Fibroblast of lung (primary cell): ENCODE results near the gene CFAP65. TPM values are rescaled to one million over a fixed set of nuclear protein-coding genes. Genes with fewer than 3 reads are reported as not detected.

ENCODE experiments used
- DNase-seq, 2 donors: peaks; one replicate each; pipeline versions ENCODE4 v3.0.0 to v3.0.0-alpha.2; 2010; ENCODE audit warnings: low read depth in 2 of 2
- H2AFZ ChIP-seq: 2 replicates; pipeline ENCODE4 v1.5.1; 2012; ENCODE audit warnings: low read length, control low read depth, inconsistent platforms
- H3K27ac ChIP-seq: 2 replicates; pipeline ENCODE4 v1.5.1; 2011; ENCODE audit warnings: low read length, control low read depth; ENCODE audit not compliant: insufficient read depth
- H3K27me3 ChIP-seq: 2 replicates; pipeline ENCODE4 v1.5.1; 2011; ENCODE audit warnings: mild to moderate bottlenecking, low read length; ENCODE audit not compliant: control insufficient read depth, insufficient read depth
- H3K36me3 ChIP-seq: 2 replicates; pipeline ENCODE4 v1.5.1; 2011; ENCODE audit warnings: low read length; ENCODE audit not compliant: control insufficient read depth, insufficient read depth
- H3K4me1 ChIP-seq: 2 replicates; pipeline ENCODE4 v1.5.1; 2011; ENCODE audit warnings: low read length; ENCODE audit not compliant: control insufficient read depth, insufficient read depth; ENCODE audit errors: extremely low read depth
- H3K4me2 ChIP-seq: 2 replicates; pipeline ENCODE4 v1.5.1; 2011; ENCODE audit warnings: low read length, control low read depth; ENCODE audit not compliant: insufficient read depth; ENCODE audit errors: extremely low read depth
- H3K4me3 ChIP-seq, 4 experiments: fragments of 200-600 bp in 1 of 4; sonication (generic) in 1 of 4; replicated peaks in 1 of 4; 2 replicates each; pipeline ENCODE4 v1.5.1; 2011 to 2016; ENCODE audit warnings: low read length in 4 of 4, low read depth in 3 of 4, mild to moderate bottlenecking in 3 of 4, control low read depth in 2 of 4, inconsistent platforms in 1 of 4, mixed read lengths in 1 of 4; ENCODE audit not compliant: insufficient read depth in 1 of 4; ENCODE audit errors: control extremely low read depth in 1 of 4
- H3K79me2 ChIP-seq: 2 replicates; pipeline ENCODE4 v1.5.1; 2012; ENCODE audit warnings: mild to moderate bottlenecking, low read length, inconsistent platforms; ENCODE audit not compliant: control insufficient read depth, insufficient read depth
- H3K9ac ChIP-seq: 2 replicates; pipeline ENCODE4 v1.5.1; 2011; ENCODE audit warnings: mild to moderate bottlenecking, low read length, control low read depth; ENCODE audit not compliant: insufficient read depth
- H3K9me3 ChIP-seq: 2 replicates; pipeline ENCODE4 v1.5.1; 2012; ENCODE audit warnings: low read depth, low read length; ENCODE audit not compliant: control insufficient read depth, insufficient read depth
- H4K20me1 ChIP-seq: 2 replicates; pipeline ENCODE4 v1.5.1; 2011; ENCODE audit warnings: low read length; ENCODE audit not compliant: control insufficient read depth, insufficient read depth; ENCODE audit errors: extremely low read depth
- CTCF ChIP-seq, 2 donors: IDR thresholded peaks in 1 of 2; conservative IDR thresholded peaks in 1 of 2; 1 replicate in 1 of 2; 2 replicates in 1 of 2; pipeline ENCODE4 v1.5.1; 2011 to 2012; ENCODE audit warnings: low read length in 2 of 2, control low read depth in 1 of 2, inconsistent platforms in 1 of 2, low read depth in 1 of 2, mild to moderate bottlenecking in 1 of 2
- EZH2 ChIP-seq: IDR thresholded peaks from 2 replicates; pipeline ENCODE4 v1.5.1; 2012; ENCODE audit warnings: low read length, control low read depth, mild to moderate bottlenecking; ENCODE audit errors: missing control alignments
- polyA plus RNA-seq, 2 donors: library from polyadenylated mRNA; depleted of rRNA in 1 of 2; stranded (reverse) in 1 of 2; unstranded in 1 of 2; fragments of >200 nt; gene quantifications; 2 replicates each; pipeline ENCODE4 v1.2.1, GENCODE V29; 2011 to 2012; ENCODE audit warnings: missing spikeins in 1 of 2
- total RNA-seq: library from RNA; depleted of rRNA; stranded (reverse); fragments of >200 nt; gene quantifications from 2 replicates; pipeline ENCODE4 v1.2.1, GENCODE V29; 2014

The CFAP65 gene
- total and polyA plus RNA-seq, 2 donors (not counting 1 experiment from before 2014, with no cell fraction given) = not detected

DNA sequence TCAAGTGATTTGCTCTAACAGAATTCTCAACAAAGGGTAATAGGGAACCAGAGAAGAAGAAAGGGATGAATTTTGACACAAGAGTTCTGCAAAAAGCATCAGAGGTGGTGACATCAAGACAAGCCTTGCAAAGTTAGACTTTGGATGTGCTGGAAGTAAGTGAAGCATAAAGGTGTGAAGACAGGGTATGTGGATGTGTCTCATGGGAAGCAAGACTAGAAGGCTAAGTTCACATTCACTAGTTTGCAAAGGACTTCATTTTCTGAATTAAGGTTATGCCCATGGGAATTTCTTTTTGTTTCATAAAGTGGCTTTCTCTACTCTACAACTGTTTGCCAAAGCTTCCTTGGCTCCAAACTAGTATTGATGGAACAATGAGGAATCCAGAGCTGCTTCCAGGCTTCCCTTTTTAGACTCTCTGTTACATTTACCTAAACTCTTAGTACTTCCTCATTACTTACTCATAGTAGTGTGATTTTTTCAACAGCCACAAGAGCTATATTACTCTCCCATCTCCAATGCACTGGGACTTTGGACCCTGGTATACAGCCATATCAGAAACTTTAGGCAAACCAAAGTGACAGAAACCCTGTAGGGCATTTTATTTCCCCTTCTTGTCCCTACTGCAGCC is 40.5 kb upstream of the CFAP65 start:
- Histone ChIP-seq H3K9me3 (no peaks in the 10 kb centered on the region), H3K4me1 (no peaks in the 10 kb centered on the region), H3K9ac (no peak overlapping the region), H3K4me3 (no peak overlapping the region), H3K27me3 (no peaks in the 10 kb centered on the region), H3K27ac (no peak overlapping the region), H4K20me1 (no peaks in the 10 kb centered on the region), H3K79me2 (no peaks in the 10 kb centered on the region), H3K36me3 (peaks cover 3% of the 10 kb centered on the region), H3K4me2 (no peak overlapping the region), H2AFZ (no peak overlapping the region)
- DNase-seq = no peak
- no peak for TF ChIP-seq CTCF (conservative IDR thresholded peaks at IDR 0.05 in 1 of 2, IDR thresholded peaks at IDR 0.05 in 1 of 2; ENCODE audit: low read depth in 1 of 2, low read length in 2 of 2)
- no peak for TF ChIP-seq EZH2

- Histone ChIP-seq H3K36me3 (peaks cover 3% of the 10 kb centered on the region), H3K4me2 (no peak overlapping the region), H3K27ac (no peak overlapping the region), H3K9me3 (no peaks in the 10 kb centered on the region), H3K27me3 (no peaks in the 10 kb centered on the region), H3K9ac (no peak overlapping the region), H2AFZ (no peak overlapping the region), H3K4me3 (no peak overlapping the region), H3K4me1 (no peaks in the 10 kb centered on the region), H3K79me2 (no peaks in the 10 kb centered on the region), H4K20me1 (no peaks in the 10 kb centered on the region)
- DNase-seq = no peak
- TF ChIP-seq CTCF (conservative IDR thresholded peaks at IDR 0.05 in 1 of 2, IDR thresholded peaks at IDR 0.05 in 1 of 2; ENCODE audit: low read depth in 1 of 2, low read length in 2 of 2) = no peak
- no peak for TF ChIP-seq EZH2
Observed at GRCh38 chr2:219081096-219081495, 39.8 kb upstream of the CFAP65 start.

GRCh38 chr2:219079417-219079816 is 38.1 kb upstream of the CFAP65 start:
- no peaks in the 10 kb centered on the region for H3K9me3 ChIP-seq
- no peak for TF ChIP-seq CTCF (conservative IDR thresholded peaks at IDR 0.05 in 1 of 2, IDR thresholded peaks at IDR 0.05 in 1 of 2; ENCODE audit: low read depth in 1 of 2, low read length in 2 of 2)
- TF ChIP-seq EZH2 = no peak
- no peaks in the 10 kb centered on the region for H4K20me1 ChIP-seq
- no peak overlapping the region for H3K9ac ChIP-seq
- no peaks in the 10 kb centered on the region for H3K4me1 ChIP-seq
- no peak overlapping the region for H3K4me2 ChIP-seq
- peak; percentile 29 to 69 for DNase-seq
- H3K27me3 ChIP-seq = no peaks in the 10 kb centered on the region
- H3K27ac ChIP-seq = no peak overlapping the region
- no peaks in the 10 kb centered on the region for H3K79me2 ChIP-seq
- H3K4me3 ChIP-seq = no peak overlapping the region
- peaks cover 3% of the 10 kb centered on the region for H3K36me3 ChIP-seq
- no peak overlapping the region for H2AFZ ChIP-seq
